GM12892 (cell line): Measurements from ENCODE around the gene DAPK1.

Experiments used
- POLR2A ChIP-seq: IDR thresholded peaks from 2 replicates; pipeline ENCODE4 v1.6.1; 2011; ENCODE audit warnings: low read depth, low read length, control low read depth
- POLR2AphosphoS5 ChIP-seq: IDR thresholded peaks from 2 replicates; pipeline ENCODE4 v1.6.1; 2011; ENCODE audit warnings: low read depth, low read length, control low read depth
- TAF1 ChIP-seq: IDR thresholded peaks from 2 replicates; pipeline ENCODE4 v1.6.1; 2011; ENCODE audit warnings: low read depth, mild to moderate bottlenecking, control low read depth, low read length, borderline replicate concordance

DNA sequence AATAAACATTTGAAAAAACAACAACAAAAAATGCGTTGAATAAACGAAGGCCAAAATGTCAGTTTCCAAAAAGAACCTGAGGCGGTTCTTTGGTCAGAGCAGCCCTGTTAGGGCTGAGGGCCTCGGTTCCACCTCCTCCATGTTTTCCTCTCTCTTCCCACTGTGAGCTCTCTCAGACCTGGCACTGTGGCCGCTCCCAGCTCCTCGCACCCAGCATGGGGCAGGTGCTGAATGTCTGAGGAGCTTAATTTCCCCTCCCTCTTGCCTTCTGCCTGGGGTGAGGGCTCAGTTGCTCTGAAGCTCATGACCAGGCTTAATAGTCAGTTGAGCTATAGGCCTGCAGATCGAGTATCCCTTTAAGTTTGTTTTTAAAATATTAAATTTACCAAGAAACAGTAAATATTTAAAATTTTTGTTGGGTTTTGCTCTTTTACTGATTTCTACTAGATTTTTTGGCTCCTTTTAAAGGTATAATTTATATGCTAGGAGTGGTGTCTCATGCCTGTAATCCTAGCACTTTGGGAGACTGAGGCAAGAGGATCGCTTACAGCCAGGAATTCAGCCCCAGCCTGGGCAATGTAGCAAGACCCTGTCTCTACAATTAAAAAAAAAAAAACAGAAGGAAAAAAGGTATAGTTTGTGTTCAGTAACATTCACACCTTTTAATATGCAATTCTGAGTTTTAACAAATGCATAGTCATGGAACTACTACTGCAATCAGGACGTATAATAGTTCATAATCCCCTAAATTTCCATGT lies 28.1 kb downstream of the DAPK1 start:
- TF ChIP-seq POLR2AphosphoS5 (no peak), TAF1 (no peak), POLR2A (no peak)
